ENCODE results near the gene HSPA9. TPM values are rescaled to one million over a fixed set of nuclear protein-coding genes. Genes with fewer than 3 reads are reported as not detected.

Gene HSPA9
- total and polyA plus RNA-seq, 9 of the 15 experiments (the other 6 are each of a cell fraction or from before 2014, with no cell fraction given), result 195 to 583 (median 514) TPM

DNA sequence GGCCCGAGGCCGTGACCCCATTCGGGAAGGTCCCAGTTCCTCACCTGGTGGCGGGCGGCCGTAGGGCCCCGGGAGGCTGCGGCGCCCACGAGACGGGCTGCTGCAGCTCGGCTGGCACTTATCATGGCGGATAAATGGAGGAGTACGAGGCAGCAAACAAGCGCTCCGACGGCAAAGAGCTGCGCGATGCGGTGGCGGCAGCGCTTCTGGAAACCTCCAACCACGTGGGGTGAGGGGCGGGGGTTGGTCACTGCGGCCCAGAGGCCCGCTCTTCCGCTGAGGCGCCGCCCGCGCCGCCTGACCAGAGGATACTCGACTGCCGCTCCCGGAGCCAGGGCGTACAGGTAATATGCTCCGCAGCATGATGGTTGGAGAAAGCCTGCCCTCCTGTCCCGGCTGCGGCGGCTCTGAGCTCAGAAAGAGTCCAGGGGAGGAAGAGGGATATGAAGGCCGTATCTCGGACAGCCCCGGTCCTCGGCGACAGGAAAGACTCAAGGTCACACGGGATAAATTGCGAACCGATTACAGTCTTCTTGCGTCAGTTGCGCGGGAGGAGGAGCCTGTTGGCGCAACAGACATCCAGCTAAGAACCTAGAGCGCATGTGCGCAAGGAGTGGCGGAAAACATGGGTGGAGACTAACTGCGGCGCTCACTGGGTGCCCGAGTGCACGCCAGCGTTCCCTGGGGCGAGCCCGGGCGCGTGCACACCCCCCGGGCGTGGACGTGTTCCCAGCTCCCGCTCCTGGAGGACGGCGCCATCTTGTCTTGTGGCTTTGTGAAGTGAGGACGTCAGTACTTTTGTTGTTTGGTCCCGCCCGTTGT lies at the start of gene HSPA9 (continued):
- TF ChIP-seq, protein P1, sequence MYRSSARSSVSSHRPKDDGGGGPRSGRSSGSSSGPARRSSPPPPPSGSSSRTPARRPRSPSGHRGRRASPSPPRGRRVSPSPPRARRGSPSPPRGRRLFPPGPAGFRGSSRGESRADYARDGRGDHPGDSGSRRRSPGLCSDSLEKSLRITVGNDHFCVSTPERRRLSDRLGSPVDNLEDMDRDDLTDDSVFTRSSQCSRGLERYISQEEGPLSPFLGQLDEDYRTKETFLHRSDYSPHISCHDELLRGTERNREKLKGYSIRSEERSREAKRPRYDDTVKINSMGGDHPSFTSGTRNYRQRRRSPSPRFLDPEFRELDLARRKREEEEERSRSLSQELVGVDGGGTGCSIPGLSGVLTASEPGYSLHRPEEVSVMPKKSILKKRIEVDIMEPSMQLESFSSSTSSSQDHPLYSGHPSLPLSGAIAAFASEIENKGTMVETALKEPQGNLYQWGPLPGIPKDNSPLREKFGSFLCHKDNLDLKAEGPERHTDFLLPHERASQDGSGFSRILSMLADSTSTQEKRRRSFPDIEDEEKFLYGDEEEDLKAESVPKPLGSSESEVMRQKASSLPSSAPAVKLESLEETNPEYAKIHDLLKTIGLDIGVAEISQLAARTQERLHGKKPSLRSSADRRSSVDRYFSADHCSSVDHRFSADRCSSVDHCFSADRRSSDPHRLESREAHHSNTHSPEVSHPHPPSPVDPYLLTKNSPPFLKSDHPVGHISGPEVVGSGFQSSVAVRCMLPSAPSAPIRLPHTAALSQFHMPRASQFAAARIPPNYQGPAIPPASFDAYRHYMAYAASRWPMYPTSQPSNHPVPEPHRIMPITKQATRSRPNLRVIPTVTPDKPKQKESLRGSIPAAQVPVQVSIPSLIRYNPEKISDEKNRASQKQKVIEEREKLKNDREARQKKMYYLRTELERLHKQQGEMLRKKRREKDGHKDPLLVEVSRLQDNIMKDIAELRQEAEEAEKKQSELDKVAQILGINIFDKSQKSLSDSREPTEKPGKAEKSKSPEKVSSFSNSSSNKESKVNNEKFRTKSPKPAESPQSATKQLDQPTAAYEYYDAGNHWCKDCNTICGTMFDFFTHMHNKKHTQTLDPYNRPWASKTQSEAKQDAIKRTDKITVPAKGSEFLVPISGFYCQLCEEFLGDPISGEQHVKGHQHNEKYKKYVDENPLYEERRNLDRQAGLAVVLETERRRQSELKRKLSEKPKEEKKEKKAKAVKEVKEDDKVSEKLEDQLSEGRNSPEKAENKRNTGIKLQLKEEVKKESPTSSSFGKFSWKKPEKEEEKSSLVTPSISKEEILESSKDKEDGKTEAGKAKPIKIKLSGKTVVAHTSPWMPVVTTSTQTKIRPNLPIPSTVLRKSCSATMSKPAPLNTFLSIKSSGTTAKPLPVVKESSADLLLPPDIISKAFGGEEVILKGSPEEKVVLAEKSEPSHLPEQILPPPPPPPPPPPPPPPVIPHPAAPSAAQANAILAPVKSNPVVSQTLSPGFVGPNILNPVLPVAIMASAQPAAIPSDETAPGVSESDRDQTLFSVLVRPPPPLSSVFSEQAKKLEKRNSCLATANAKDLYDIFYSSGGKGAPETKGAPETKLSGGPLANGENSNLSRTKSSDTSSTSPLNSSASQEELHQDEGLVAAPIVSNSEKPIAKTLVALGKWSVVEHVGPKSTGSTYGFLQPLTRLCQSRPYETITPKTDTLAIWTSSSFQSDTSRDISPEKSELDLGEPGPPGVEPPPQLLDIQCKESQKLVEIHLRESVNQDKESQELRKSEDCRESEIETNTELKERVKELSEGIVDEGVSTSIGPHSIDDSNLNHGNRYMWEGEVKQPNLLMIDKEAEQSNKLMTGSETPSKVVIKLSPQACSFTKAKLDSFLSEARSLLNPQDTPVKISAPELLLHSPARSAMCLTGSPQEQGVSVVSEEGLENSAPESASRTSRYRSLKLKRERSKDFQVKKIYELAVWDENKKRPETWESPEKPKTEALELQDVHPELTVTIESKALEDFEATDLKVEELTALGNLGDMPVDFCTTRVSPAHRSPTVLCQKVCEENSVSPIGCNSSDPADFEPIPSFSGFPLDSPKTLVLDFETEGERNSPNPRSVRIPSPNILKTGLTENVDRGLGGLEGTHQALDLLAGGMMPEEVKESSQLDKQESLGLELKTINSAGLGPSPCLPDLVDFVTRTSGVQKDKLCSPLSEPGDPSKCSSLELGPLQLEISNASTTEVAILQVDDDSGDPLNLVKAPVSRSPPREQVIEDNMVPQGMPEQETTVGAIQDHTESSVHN (IDR thresholded peaks at IDR 0.05; ENCODE audit: borderline replicate concordance in 1 of 2, low read depth in 1 of 2), result no peak
- TF ChIP-seq PRPF4 (IDR thresholded peaks at IDR 0.05; ENCODE audit: insufficient read depth, low read depth, low read length, poor library complexity, severe bottlenecking) (peak; percentile 94), RNF2 (IDR thresholded peaks at IDR 0.05) (peak; percentile 86), CBFB (CRISPR knock-in tag; IDR thresholded peaks at IDR 0.05) (peak; percentile 62; the same call in 1 of the 2 replicates), TRIM24 (IDR thresholded peaks at IDR 0.05) (peak; percentile 73 to 85), ZBTB7A (IDR thresholded peaks at IDR 0.05; ENCODE audit: borderline replicate concordance, control insufficient read depth, low read depth, low read length) (0 out of 2 replicates have a peak, but pooled peaks have one; percentile 24), GABPB2 (CRISPR knock-in tag; conservative IDR thresholded peaks at IDR 0.05) (no peak; the same call in 1 of the 2 replicates), MED1 (CRISPR knock-in tag; IDR thresholded peaks at IDR 0.05; ENCODE audit: borderline replicate concordance) (no peak), RBM25 (IDR thresholded peaks at IDR 0.05; ENCODE audit: low read depth, low read length, severe bottlenecking) (no peak), MTF1 (CRISPR knock-in tag; IDR thresholded peaks at IDR 0.05; ENCODE audit: borderline replicate concordance) (peak; percentile 4; the same call in 1 of the 2 replicates), XRCC3 (IDR thresholded peaks at IDR 0.05) (no peak), NR1H2 (CRISPR knock-in tag; IDR thresholded peaks at IDR 0.05) (0 out of 2 replicates have a peak, but pooled peaks have one; percentile 22), SRSF9 (IDR thresholded peaks at IDR 0.05; ENCODE audit: borderline replicate concordance, low read depth, low read length) (no peak), CBX3 (IDR thresholded peaks at IDR 0.05; ENCODE audit: borderline replicate concordance in 1 of 2, low read length in 2 of 2) (peak in 1 of 2 experiments; percentile 92; a peak in 1 of 3 replicates)
- TF ChIP-seq, protein P2, sequence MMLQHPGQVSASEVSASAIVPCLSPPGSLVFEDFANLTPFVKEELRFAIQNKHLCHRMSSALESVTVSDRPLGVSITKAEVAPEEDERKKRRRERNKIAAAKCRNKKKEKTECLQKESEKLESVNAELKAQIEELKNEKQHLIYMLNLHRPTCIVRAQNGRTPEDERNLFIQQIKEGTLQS (IDR thresholded peaks at IDR 0.05), result peak; percentile 98
- TF ChIP-seq, protein P2 (CRISPR knock-in tag; conservative IDR thresholded peaks at IDR 0.05), result no peak
- TF ChIP-seq, protein P3, sequence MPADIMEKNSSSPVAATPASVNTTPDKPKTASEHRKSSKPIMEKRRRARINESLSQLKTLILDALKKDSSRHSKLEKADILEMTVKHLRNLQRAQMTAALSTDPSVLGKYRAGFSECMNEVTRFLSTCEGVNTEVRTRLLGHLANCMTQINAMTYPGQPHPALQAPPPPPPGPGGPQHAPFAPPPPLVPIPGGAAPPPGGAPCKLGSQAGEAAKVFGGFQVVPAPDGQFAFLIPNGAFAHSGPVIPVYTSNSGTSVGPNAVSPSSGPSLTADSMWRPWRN (IDR thresholded peaks at IDR 0.05; ENCODE audit: low read depth), result no peak

Measured in K562 (cell line).